ENCODE data around the gene SLC6A7.

- TF ChIP-seq EZH2phosphoT487 (IDR thresholded peaks at IDR 0.05; ENCODE audit: low read depth) (no peak), CTCF (IDR thresholded peaks at IDR 0.05; ENCODE audit: low read depth, low read length) (no peak)
Measured at GRCh38 chr5:150149618-150150017, 40.2 kb upstream of the SLC6A7 start.
